ENCODE data around the gene KCNT2. TPM values are rescaled to one million over a fixed set of nuclear protein-coding genes. Genes with fewer than 3 reads are reported as not detected.

The KCNT2 gene
- total RNA-seq, 2 donors from 2014 or later, result 0.79 to 0.98 TPM

DNA sequence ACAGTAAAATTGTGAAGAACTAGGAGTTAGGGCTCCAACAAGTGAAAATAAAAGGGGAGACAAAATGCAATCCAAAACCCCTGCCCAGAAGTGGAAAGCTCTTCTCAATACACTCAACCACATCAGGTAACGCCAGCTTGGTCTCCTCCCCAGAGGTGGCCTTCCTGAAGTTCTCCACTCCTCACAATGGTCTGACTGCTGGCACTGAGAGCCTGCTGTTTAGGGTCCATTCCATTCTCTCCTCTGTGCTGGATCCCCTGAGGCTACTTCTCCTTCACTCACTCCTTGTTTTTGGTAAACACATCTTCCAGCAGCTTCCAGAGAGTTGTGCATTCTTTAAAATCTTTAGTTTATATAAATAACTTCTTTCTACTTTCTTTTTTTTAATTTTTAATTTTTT, 189.5 kb downstream of the KCNT2 start:
- ATAC-seq, result no peak
- DNase-seq, result no peak
- intact Hi-C loops (cut with DNase I, micrococcal nuclease), result no loop called here

- no peak for DNase-seq
- intact Hi-C loops (cut with DNase I, micrococcal nuclease), result no loop called here
- ATAC-seq, result no peak
Measured at GRCh38 chr1:196415978-196416377, 192.3 kb downstream of the KCNT2 start.

GRCh38 chr1:196412326-196412725, 195.9 kb downstream of the KCNT2 start:
- intact Hi-C loops (cut with DNase I, micrococcal nuclease), result no loop called here
- no peak for ATAC-seq
- DNase-seq, result no peak

GRCh38 chr1:196410768-196411167, 197.5 kb downstream of the KCNT2 start:
- ATAC-seq, result no peak
- intact Hi-C loops (cut with DNase I, micrococcal nuclease), result no loop called here
- DNase-seq, result no peak

DNA sequence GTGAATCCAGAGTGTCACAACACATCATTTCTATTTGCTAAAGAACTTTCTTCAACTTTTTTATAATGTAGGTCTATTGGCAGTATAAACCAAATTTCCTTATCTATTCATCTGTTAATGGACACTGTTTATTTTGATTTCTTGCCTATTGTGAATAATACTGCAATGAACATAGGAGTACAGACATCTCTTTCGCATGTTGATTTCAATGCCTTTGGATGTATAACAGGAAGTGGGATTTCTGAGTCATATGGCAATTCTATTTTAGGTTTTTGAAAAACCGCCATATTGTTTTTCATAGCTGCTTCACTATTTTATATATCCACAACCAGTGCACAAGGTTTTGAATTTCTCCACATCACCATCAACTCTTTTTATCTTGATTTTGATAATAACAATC, 198.7 kb downstream of the KCNT2 start:
- no peak for ATAC-seq
- intact Hi-C loops (cut with DNase I, micrococcal nuclease), result no loop called here
- DNase-seq, result no peak

DNA sequence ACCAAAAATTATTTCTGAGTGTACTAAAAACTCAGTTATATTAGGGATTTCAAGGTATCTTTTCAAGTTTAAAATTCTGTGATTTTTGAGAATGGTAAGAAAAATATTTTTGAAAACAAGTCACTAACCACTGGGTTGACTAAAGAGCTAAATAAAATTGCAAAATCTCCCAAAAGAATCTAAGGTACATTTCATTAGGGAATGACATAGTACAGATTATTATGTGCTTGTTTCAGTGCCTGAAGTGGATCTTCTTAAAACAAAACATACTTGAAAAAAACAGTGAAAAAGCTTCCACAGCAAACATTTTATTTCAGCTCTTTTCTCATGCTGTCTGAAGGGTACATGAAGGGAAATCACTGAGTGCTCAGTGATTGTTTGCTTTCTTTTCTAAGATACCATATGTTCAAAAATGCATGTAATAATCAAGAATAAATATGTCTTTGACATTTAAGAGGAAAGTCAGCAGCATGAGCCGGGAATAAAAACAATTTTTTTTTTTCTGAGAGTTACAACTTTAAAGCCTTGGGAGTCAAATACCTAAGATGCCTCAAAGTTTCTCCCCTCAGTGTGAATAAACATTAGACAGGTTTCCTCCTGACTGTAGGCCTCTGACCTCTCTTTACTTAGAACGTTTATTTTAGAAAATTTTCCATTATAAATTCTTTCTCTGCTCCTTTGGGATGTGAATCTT, 200.7 kb downstream of the KCNT2 start:
- ATAC-seq (no peak), DNase-seq (no peak)

GRCh38 chr1:196405839-196406238, 202.4 kb downstream of the KCNT2 start:
- no peak for DNase-seq

More for the DNA sequence above, 200.7 kb downstream of the KCNT2 start:
- intact Hi-C loops (cut with DNase I, micrococcal nuclease), result no loop called here

DNA sequence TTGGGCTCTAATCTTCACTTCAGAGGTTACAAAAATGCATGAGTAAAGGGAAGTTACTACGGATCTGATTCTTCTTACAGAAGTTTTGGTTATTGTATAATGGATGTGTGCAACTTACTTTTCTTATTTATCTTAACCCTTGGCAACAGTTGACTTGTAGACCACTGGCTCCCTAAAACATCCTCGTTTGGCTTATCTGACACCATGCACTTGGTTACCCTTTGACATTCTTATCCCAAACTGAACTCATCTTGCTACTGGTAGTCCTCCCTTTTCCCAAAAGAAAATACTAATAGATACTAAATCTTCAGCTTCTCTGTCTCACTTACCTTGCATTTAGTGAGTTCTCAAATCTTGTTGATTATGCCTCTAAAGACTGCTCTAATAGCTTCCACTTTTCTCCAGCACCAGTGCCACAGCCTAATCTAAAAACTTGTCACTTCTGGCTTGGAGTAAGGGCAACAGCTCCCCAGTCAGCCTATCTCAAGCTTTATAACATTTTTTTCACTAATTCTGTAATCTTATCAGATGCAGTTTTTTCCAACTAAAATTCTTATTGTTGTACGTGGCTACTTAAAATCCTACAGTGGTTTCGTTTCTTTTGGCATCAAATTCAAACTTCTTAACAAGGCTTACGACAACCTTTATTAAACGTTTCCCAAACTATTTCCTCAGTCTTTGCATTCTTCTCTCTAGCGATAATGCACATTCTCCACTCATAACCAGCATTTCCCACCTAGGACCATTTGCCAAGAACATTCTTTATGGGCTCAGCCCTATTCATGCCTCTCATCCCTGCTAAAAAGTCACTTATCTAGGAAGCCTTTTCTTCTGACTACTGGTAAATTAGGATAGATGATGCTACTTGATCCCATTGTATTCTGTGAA, 204.2 kb downstream of the KCNT2 start:
- DNase-seq, result no peak
- intact Hi-C loops (cut with DNase I, micrococcal nuclease), result no loop called here
- no peak for ATAC-seq

More at GRCh38 chr1:196405839-196406238, 202.4 kb downstream of the KCNT2 start:
- intact Hi-C loops (cut with DNase I, micrococcal nuclease), result no loop called here
- no peak for ATAC-seq

DNA sequence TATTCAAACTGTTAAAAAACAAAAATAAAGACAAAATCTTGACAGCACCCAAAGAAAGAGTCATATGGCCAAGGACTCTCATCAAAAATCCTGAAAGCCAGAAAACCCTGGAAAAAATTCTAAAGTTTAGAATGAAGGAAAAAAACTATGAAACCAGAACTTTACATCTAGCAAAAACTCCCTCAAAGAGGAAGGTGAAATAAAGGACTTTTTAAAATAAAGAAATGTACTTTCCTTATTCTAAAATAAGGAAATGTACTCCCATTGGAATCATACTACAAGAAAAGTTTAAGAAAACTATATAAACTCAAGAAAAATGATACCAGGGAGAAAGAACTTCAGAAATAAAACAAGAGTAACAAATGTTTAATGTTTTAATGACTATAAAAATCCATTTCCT, 206.3 kb downstream of the KCNT2 start:
- DNase-seq, result no peak
- intact Hi-C loops (cut with DNase I, micrococcal nuclease), result no loop called here
- ATAC-seq, result no peak

DNA sequence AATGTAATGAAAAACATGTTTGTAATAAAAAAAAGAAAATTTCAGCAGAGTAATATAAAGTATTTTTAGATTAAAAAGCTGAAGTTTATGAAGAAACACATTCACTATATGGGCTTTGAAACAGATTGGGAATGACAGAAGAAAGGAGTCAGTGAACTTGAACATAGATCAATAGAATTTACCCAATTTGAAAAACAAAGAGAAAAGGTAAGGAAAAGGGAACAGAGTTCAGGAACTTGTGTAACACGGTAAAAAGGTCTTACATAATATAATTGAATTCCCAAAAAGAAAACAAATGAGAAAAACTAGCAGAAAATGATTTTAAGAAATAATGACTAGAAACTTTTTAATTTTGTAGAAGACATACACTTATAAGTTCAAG, 206.8 kb downstream of the KCNT2 start:
- ATAC-seq (no peak), DNase-seq (no peak)
- intact Hi-C loops (cut with DNase I, micrococcal nuclease), result no loop called here

DNA sequence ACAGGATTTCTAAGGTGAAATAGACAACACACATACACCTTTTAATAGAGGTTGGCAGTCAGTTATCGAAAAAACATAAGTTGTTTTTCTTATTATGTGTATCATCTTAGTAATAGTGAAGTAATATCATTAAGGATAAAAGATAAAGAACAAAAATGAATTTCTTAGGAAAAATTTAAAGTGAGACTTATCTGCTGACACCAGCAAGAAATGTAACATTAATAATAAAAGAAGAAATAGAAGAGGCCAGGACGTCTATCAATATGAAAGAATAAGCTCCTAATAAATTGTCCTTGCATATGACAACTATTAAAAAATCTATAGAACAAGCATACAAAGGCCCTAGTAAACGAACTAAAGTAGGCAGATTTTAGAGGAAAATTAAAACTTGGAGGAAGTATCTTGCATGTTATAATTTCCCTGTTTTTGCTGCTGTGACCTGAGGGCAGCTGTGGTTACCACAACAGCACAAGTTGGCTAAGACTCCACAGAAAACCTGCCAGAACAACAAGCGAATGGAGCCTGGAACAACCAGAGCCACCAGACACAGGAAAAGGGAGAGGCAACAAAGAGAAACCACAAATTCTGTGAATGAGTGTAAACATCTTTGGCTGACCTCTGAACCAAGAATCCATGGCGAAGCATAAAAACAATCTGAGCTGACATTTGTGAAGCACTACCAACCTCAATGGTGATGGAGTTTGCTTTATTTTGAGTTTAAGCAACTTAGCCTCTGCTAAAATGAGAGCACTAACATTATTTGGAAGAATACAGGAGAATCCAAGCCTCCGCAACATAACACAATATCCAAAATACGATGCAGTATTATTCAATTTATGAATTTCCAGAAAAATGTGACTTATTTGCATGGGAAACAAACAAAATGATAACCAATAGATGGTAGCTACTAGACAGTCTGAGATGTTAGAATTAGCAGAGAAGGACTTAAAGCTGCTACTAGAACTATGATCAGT, 207.5 kb downstream of the KCNT2 start:
- ATAC-seq, result no peak
- DNase-seq, result peak in 1 of 2 donors; percentile 4
- intact Hi-C loops (cut with DNase I, micrococcal nuclease), result no loop called here

GRCh38 chr1:196399713-196400112, 208.5 kb downstream of the KCNT2 start:
- no peak for ATAC-seq
- intact Hi-C loops (cut with DNase I, micrococcal nuclease), result no loop called here
- no peak for DNase-seq

- ATAC-seq, result no peak
- no peak for DNase-seq
- intact Hi-C loops (cut with DNase I, micrococcal nuclease), result no loop called here
Measured at GRCh38 chr1:196393742-196394141, 214.5 kb downstream of the KCNT2 start.

DNA sequence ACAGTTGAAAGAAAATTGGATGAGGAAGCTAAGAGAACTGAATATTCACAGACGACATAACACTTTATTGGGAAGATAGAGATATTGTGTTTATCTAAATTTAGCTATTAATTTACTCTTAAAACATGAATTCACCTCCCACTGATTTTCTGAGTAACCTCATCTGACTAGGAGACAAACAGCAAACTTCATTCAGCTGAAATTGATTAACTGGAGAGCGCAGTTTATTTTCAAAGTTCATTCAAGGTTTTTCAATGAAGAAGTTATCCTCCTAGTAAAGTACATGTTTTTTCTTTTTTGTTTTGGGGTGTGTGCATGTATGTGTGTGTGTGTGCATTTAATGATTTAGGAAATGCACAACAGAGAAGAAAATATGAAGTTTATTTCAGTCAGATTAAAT, 215.0 kb downstream of the KCNT2 start:
- ATAC-seq, result no peak
- DNase-seq, result no peak
- intact Hi-C loops (cut with DNase I, micrococcal nuclease), result no loop called here

GRCh38 chr1:196387766-196388165, 220.5 kb downstream of the KCNT2 start:
- no peak for DNase-seq
- ATAC-seq, result no peak
- intact Hi-C loops (cut with DNase I, micrococcal nuclease), result no loop called here

DNA sequence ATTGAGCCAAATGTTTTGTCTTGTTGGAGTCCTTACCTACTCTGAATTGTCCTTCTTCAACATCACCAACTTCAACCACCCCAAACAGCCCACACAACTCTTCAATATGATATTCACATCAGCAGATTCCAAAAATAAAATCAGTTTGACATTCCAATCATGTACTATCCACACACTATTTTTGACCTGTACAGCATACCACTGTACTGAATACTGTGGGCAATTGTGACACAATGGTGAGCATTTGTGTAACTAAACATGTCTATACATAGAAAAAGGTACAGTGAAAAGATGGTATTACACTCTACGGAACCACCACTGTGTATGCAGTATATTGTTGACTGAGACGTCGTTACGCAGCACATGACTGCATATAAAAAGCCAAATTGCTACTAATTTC, 223.1 kb downstream of the KCNT2 start:
- intact Hi-C loops (cut with DNase I, micrococcal nuclease), result no loop called here
- ATAC-seq, result no peak
- DNase-seq, result no peak

- no peak for ATAC-seq
- intact Hi-C loops (cut with DNase I, micrococcal nuclease), result no loop called here
- DNase-seq, result no peak
Measured at GRCh38 chr1:196382383-196382782, 225.9 kb downstream of the KCNT2 start.

- ATAC-seq (no peak), DNase-seq (no peak)
- intact Hi-C loops (cut with DNase I, micrococcal nuclease), result no loop called here
Measured at GRCh38 chr1:196381544-196381943, 226.7 kb downstream of the KCNT2 start.

- intact Hi-C loops (cut with DNase I, micrococcal nuclease), result no loop called here
- no peak for DNase-seq
- ATAC-seq, result no peak
Measured at GRCh38 chr1:196380316-196380715, 227.9 kb downstream of the KCNT2 start.
